GM21825 (cell line): ENCODE results near the gene SDK2.

ENCODE experiments used
- ATAC-seq: cut with Tn5 transposase; IDR thresholded peaks from one replicate; pipeline ENCODE4 v1.9.1; 2021; ENCODE audit warnings: mild to moderate bottlenecking, moderate library complexity; ENCODE audit not compliant: unreplicated experiment

The SDK2 gene

GRCh38 chr17:73431401-73432205 lies 212.6 kb downstream of the SDK2 start:
- no peak for ATAC-seq

- no peak for ATAC-seq
Observed at GRCh38 chr17:73430848-73431247, 213.4 kb downstream of the SDK2 start.

GRCh38 chr17:73430165-73430680 lies 214.0 kb downstream of the SDK2 start:
- no peak for ATAC-seq

GRCh38 chr17:73429440-73430164 lies 214.6 kb downstream of the SDK2 start:
- ATAC-seq = no peak

GRCh38 chr17:73427198-73427597 lies 217.0 kb downstream of the SDK2 start:
- ATAC-seq = no peak

GRCh38 chr17:73424571-73424970 lies 219.7 kb downstream of the SDK2 start:
- ATAC-seq = no peak

- ATAC-seq = no peak
Observed at GRCh38 chr17:73423806-73424205, 220.4 kb downstream of the SDK2 start.

- ATAC-seq = no peak
Observed at GRCh38 chr17:73423159-73423715, 221.0 kb downstream of the SDK2 start.

- no peak for ATAC-seq
Observed at GRCh38 chr17:73422121-73422520, 222.1 kb downstream of the SDK2 start.

- ATAC-seq = no peak
Observed at GRCh38 chr17:73420897-73421296, 223.3 kb downstream of the SDK2 start.

- ATAC-seq = no peak
Observed at GRCh38 chr17:73419881-73420280, 224.4 kb downstream of the SDK2 start.

GRCh38 chr17:73419051-73419450 lies 225.2 kb downstream of the SDK2 start:
- ATAC-seq = no peak

GRCh38 chr17:73415782-73416181 lies 228.5 kb downstream of the SDK2 start:
- no peak for ATAC-seq

- no peak for ATAC-seq
Observed at GRCh38 chr17:73414171-73414955, 229.9 kb downstream of the SDK2 start.

- no peak for ATAC-seq
Observed at GRCh38 chr17:73412914-73413313, 231.3 kb downstream of the SDK2 start.

- no peak for ATAC-seq
Observed at GRCh38 chr17:73411313-73411747, 232.9 kb downstream of the SDK2 start.

- no peak for ATAC-seq
Observed at GRCh38 chr17:73410586-73411312, 233.5 kb downstream of the SDK2 start.

GRCh38 chr17:73404246-73404645 lies 240.0 kb downstream of the SDK2 start:
- ATAC-seq = no peak

GRCh38 chr17:73402466-73402865 lies 241.8 kb downstream of the SDK2 start:
- no peak for ATAC-seq

GRCh38 chr17:73401911-73402310 lies 242.3 kb downstream of the SDK2 start:
- ATAC-seq = no peak
